Dedifferentiated amniotic fluid mesenchymal stem cell (primary cell): ENCODE data around the gene UBALD2.
A peak's percentile ranks its signal among the peaks of the same experiment; 100 is the strongest.
"Not testable (repeated sequence)": the region's sequence is repeated elsewhere in the genome, so short reads cannot be mapped to it uniquely, and the experiment has no call there.

Source experiments
- DNase-seq: peaks from one replicate; pipeline ENCODE4 v3.0.0-alpha.2; 2016; ENCODE audit errors: extremely low spot score

The UBALD2 gene

GRCh38 chr17:76277300-76278267, 12.4 kb downstream of the UBALD2 start:
- DNase-seq: no peak

GRCh38 chr17:76278268-76278908, 13.2 kb downstream of the UBALD2 start:
- no peak for DNase-seq

- peak; percentile 57 for DNase-seq
Measured at GRCh38 chr17:76278952-76279741, 14.0 kb downstream of the UBALD2 start.

GRCh38 chr17:76279742-76280287, 14.7 kb downstream of the UBALD2 start:
- no peak for DNase-seq

- no peak for DNase-seq
Measured at GRCh38 chr17:76280650-76281049, 15.5 kb downstream of the UBALD2 start.

GRCh38 chr17:76281573-76282371, 16.6 kb downstream of the UBALD2 start:
- no peak for DNase-seq

- no peak for DNase-seq
Measured at GRCh38 chr17:76292567-76292966, 27.4 kb downstream of the UBALD2 start.

GRCh38 chr17:76293106-76293505, 28.0 kb downstream of the UBALD2 start:
- DNase-seq: no peak

GRCh38 chr17:76296186-76296585, 31.0 kb downstream of the UBALD2 start:
- DNase-seq: no peak

- DNase-seq: no peak
Measured at GRCh38 chr17:76296889-76297288, 31.7 kb downstream of the UBALD2 start.

- DNase-seq: no peak
Measured at GRCh38 chr17:76297436-76297835, 32.3 kb downstream of the UBALD2 start.

GRCh38 chr17:76304226-76305134, 39.3 kb downstream of the UBALD2 start:
- DNase-seq: no peak

GRCh38 chr17:76305135-76305454, 39.9 kb downstream of the UBALD2 start:
- not testable (repeated sequence) for DNase-seq

- no peak for DNase-seq
Measured at GRCh38 chr17:76307299-76307965, 42.3 kb downstream of the UBALD2 start.

GRCh38 chr17:76307966-76308338, 42.8 kb downstream of the UBALD2 start, which contains the start of gene QRICH2:
QRICH2 (minus strand) TSS chr17:76308276; CDS start chr17:76307998, 278 bp downstream.
- no peak for DNase-seq

GRCh38 chr17:76309461-76309860, 44.3 kb downstream of the UBALD2 start:
- no peak for DNase-seq

- DNase-seq: no peak
Measured at GRCh38 chr17:76312735-76313134, 47.6 kb downstream of the UBALD2 start.

GRCh38 chr17:76314392-76315227, 49.5 kb downstream of the UBALD2 start:
- no peak for DNase-seq

GRCh38 chr17:76317535-76317934, 52.4 kb downstream of the UBALD2 start:
- DNase-seq: no peak
